A549 (cell line): ENCODE data around the gene RHOT2.

Experiments
- CBX8 ChIP-seq: fragments of 200-600 bp; sonication (generic); IDR thresholded peaks from 2 replicates; pipeline ENCODE4 v1.6.1; 2016
- EP300 ChIP-seq, 2 experiments: fragments of >200 bp; sonication (Bioruptor Twin); formaldehyde crosslinking; IDR thresholded peaks; 2 replicates in 1 of 2; 3 replicates in 1 of 2; pipeline ENCODE4 v1.6.1; 2016 to 2017
- KDM5A ChIP-seq: fragments of 200-600 bp; sonication (generic); IDR thresholded peaks from 2 replicates; pipeline ENCODE4 v1.6.1; 2016; ENCODE audit warnings: antibody characterized with exemption, mild to moderate bottlenecking
- NFE2L2 ChIP-seq: fragments of 150-350 bp; conservative IDR thresholded peaks from 2 replicates; pipeline ENCODE4 v1.6.1; 2014; ENCODE audit warnings: low read length
- NR3C1 ChIP-seq: fragments of >200 bp; sonication (Bioruptor Twin); formaldehyde crosslinking; IDR thresholded peaks from 3 replicates; pipeline ENCODE4 v1.6.1; 2017
- RFX5 ChIP-seq: fragments of 450-650 bp; IDR thresholded peaks from 2 replicates; pipeline ENCODE4 v1.7.1; 2014; ENCODE audit warnings: antibody characterized with exemption, mild to moderate bottlenecking, moderate library complexity
- TF ChIP-seq, protein P1 (sequence below): fragments of >200 bp; sonication (Bioruptor Twin); formaldehyde crosslinking; IDR thresholded peaks from 3 replicates; pipeline ENCODE4 v1.5.1; 2016
- TF ChIP-seq, protein P2 (sequence below): fragments of 200-600 bp; sonication (generic); IDR thresholded peaks from 2 replicates; pipeline ENCODE4 v1.6.1; 2016; ENCODE audit warnings: antibody characterized with exemption, mild to moderate bottlenecking, moderate library complexity

DNA sequence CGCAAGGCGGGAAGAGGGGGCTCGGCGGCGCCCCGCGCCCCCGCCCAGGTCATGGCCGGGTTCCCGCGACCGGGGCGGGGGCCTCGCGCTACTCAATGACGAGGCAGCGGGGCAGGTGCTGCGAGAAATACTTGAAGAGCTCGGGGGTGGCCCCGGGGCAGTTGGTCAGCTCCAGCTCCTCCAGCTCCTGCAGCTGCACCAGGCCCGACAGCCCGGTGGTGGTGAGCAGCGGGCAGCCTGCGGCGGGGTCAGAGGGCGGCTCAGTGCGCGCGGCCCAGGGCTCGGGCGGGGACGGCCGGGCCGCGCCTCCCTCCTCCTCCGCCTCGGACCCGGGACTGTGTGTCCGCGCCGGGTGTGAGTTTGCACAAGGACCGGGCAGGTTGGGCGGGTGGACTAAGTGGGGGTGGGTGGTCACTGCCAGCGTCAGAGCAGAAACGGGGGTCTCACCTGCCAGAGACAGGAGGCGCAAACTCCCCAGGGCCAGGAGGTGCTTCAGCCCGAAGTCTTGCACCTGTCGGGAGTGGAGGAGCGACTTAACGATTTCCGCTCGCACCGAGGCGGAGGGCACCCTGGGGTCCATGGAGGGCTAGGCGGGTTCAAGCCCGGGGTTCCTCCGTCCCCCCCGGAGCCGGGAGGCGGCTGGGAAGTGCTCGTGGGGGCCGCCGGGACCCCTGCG lies 26.4 kb downstream of the RHOT2 start:
- TF ChIP-seq, protein P1, sequence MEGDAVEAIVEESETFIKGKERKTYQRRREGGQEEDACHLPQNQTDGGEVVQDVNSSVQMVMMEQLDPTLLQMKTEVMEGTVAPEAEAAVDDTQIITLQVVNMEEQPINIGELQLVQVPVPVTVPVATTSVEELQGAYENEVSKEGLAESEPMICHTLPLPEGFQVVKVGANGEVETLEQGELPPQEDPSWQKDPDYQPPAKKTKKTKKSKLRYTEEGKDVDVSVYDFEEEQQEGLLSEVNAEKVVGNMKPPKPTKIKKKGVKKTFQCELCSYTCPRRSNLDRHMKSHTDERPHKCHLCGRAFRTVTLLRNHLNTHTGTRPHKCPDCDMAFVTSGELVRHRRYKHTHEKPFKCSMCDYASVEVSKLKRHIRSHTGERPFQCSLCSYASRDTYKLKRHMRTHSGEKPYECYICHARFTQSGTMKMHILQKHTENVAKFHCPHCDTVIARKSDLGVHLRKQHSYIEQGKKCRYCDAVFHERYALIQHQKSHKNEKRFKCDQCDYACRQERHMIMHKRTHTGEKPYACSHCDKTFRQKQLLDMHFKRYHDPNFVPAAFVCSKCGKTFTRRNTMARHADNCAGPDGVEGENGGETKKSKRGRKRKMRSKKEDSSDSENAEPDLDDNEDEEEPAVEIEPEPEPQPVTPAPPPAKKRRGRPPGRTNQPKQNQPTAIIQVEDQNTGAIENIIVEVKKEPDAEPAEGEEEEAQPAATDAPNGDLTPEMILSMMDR: no peak
- TF ChIP-seq NR3C1 (no peak), KDM5A (no peak), RFX5 (no peak), NFE2L2 (no peak), EP300 (IDR thresholded peaks at IDR 0.05) (no peak), CBX8 (no peak)
- TF ChIP-seq, protein P2, sequence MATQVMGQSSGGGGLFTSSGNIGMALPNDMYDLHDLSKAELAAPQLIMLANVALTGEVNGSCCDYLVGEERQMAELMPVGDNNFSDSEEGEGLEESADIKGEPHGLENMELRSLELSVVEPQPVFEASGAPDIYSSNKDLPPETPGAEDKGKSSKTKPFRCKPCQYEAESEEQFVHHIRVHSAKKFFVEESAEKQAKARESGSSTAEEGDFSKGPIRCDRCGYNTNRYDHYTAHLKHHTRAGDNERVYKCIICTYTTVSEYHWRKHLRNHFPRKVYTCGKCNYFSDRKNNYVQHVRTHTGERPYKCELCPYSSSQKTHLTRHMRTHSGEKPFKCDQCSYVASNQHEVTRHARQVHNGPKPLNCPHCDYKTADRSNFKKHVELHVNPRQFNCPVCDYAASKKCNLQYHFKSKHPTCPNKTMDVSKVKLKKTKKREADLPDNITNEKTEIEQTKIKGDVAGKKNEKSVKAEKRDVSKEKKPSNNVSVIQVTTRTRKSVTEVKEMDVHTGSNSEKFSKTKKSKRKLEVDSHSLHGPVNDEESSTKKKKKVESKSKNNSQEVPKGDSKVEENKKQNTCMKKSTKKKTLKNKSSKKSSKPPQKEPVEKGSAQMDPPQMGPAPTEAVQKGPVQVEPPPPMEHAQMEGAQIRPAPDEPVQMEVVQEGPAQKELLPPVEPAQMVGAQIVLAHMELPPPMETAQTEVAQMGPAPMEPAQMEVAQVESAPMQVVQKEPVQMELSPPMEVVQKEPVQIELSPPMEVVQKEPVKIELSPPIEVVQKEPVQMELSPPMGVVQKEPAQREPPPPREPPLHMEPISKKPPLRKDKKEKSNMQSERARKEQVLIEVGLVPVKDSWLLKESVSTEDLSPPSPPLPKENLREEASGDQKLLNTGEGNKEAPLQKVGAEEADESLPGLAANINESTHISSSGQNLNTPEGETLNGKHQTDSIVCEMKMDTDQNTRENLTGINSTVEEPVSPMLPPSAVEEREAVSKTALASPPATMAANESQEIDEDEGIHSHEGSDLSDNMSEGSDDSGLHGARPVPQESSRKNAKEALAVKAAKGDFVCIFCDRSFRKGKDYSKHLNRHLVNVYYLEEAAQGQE: no peak
